ENCODE data around the gene PCDHB8. TPM values are rescaled to one million over a fixed set of nuclear protein-coding genes. Genes with fewer than 3 reads are reported as not detected.
A peak's percentile ranks its signal among the peaks of the same experiment; 100 is the strongest.
"Not testable (repeated sequence)": the region's sequence is repeated elsewhere in the genome, so short reads cannot be mapped to it uniquely, and the experiment has no call there.

PCDHB8 gene
- total RNA-seq, result 1.1 to 3.1 TPM (median 1.7 TPM) in 3 replicates
- long read RNA-seq, result 0 reads

DNA sequence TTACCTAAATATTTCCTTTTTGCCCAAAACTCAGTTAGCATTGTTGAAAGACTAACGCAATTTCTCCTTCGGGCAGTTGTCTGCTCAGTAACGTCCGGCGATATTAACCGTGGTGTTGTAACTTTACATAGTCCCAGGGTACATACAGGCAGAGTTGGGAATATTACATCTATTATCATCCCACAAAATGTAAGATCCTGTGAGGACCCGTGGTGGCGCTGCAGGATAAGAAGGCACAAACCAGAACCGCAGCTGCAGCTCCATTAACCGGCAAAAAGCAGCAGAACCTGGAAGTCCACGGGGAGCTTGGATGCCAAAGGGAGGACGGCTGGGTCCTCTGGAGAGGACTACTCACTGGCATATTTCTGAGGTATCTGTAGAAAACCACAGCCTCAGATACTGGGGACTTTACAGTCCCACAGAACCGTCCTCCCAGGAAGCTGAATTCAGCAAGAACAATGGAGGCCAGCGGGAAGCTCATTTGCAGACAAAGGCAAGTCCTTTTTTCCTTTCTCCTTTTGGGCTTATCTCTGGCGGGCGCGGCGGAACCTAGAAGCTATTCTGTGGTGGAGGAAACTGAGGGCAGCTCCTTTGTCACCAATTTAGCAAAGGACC, at the start of gene PCDHB8:
Gene PCDHB8, plus strand, starts transcription at position 214 of the 615 bp plus-strand sequence. Its CDS starts 245 bp downstream, at position 459.
- not testable (repeated sequence) for H3K4me3 Mint-ChIP-seq (ENCODE audit: unreplicated experiment); DNase-seq (ENCODE audit: low spot score); H3K27me3 Mint-ChIP-seq (ENCODE audit: low read depth); H3K4me1 Mint-ChIP-seq (ENCODE audit: low read depth); H3K27ac Mint-ChIP-seq (ENCODE audit: unreplicated experiment)
- peaks cover 15% of the 10 kb centered on the region for H3K36me3 Mint-ChIP-seq (ENCODE audit: low read depth)
- H3K9me3 Mint-ChIP-seq (ENCODE audit: low read depth), result peaks cover 34% of the 10 kb centered on the region

DNA sequence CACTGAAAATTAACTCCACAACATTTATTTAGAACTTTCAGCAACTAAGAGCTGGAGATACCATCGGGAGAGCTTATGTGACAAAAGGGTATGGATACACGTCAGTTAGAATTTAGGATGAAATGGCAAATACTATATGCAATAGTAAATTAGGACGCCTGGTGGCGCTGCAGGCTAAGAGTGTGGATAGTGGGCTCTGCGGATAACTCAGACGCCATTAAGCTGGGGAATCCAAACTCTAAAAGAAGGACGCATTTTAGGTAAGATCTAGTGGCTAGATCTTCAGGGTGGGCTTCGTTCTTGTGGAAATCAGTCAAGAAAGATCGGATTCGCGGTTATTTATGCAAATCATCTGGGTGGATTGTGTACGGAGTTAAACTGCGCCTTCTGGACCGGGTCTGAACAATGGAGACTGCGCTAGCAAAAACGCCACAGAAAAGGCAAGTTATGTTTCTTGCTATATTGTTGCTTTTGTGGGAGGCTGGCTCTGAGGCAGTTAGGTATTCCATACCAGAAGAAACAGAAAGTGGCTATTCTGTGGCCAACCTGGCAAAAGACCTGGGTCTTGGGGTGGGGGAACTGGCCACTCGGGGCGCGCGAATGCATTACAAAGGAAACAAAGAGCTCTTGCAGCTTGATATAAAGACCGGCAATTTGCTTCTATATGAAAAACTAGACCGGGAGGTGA, 42.4 kb upstream of the PCDHB8 start, which contains the start of gene PCDHB5:
Gene PCDHB5, plus strand, starts transcription at position 177 of the 688 bp plus-strand sequence. Its CDS starts 229 bp downstream, at position 406.
- H3K27ac Mint-ChIP-seq (ENCODE audit: unreplicated experiment), result peak within 1 kb of the TSS; percentile 84
- no peaks in the 10 kb centered on the region for H3K4me1 Mint-ChIP-seq (ENCODE audit: low read depth)
- peak within 1 kb of the TSS; percentile 77 for H3K4me3 Mint-ChIP-seq (ENCODE audit: unreplicated experiment)
- no peak for DNase-seq (ENCODE audit: low spot score)
- H3K27me3 Mint-ChIP-seq (ENCODE audit: low read depth), result no peaks in the 10 kb centered on the region
- TF ChIP-seq, protein P1, sequence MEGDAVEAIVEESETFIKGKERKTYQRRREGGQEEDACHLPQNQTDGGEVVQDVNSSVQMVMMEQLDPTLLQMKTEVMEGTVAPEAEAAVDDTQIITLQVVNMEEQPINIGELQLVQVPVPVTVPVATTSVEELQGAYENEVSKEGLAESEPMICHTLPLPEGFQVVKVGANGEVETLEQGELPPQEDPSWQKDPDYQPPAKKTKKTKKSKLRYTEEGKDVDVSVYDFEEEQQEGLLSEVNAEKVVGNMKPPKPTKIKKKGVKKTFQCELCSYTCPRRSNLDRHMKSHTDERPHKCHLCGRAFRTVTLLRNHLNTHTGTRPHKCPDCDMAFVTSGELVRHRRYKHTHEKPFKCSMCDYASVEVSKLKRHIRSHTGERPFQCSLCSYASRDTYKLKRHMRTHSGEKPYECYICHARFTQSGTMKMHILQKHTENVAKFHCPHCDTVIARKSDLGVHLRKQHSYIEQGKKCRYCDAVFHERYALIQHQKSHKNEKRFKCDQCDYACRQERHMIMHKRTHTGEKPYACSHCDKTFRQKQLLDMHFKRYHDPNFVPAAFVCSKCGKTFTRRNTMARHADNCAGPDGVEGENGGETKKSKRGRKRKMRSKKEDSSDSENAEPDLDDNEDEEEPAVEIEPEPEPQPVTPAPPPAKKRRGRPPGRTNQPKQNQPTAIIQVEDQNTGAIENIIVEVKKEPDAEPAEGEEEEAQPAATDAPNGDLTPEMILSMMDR (IDR thresholded peaks at IDR 0.05), result peak; percentile 67
- H3K36me3 Mint-ChIP-seq (ENCODE audit: low read depth), result peaks cover 53% of the 10 kb centered on the region
- peaks cover 72% of the 10 kb centered on the region for H3K9me3 Mint-ChIP-seq (ENCODE audit: low read depth)

DNA sequence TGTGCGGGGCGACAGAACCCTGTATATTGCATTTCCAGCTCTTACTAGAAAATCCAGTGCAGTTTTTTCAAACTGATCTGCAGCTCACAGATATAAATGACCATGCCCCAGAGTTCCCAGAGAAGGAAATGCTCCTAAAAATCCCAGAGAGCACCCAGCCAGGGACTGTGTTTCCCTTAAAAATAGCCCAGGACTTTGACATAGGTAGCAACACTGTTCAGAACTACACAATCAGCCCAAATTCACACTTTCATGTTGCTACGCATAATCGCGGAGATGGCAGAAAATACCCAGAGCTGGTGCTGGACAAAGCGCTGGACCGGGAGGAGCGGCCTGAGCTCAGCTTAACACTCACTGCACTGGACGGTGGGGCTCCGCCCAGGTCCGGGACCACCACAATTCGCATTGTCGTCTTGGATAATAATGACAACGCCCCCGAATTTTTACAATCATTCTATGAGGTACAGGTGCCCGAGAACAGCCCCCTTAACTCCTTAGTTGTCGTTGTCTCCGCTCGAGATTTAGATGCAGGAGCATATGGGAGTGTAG, 41.8 kb upstream of the PCDHB8 start:
- Mint-ChIP-seq H3K9me3 (ENCODE audit: low read depth) (peaks cover 68% of the 10 kb centered on the region), H3K27me3 (ENCODE audit: low read depth) (no peaks in the 10 kb centered on the region), H3K4me3 (ENCODE audit: unreplicated experiment) (peak overlapping the region; percentile 77), H3K36me3 (ENCODE audit: low read depth) (peaks cover 50% of the 10 kb centered on the region), H3K4me1 (ENCODE audit: low read depth) (no peaks in the 10 kb centered on the region), H3K27ac (ENCODE audit: unreplicated experiment) (peak overlapping the region; percentile 84)
- TF ChIP-seq, protein P1 (IDR thresholded peaks at IDR 0.05), result no peak
- DNase-seq (ENCODE audit: low spot score), result no peak

DNA sequence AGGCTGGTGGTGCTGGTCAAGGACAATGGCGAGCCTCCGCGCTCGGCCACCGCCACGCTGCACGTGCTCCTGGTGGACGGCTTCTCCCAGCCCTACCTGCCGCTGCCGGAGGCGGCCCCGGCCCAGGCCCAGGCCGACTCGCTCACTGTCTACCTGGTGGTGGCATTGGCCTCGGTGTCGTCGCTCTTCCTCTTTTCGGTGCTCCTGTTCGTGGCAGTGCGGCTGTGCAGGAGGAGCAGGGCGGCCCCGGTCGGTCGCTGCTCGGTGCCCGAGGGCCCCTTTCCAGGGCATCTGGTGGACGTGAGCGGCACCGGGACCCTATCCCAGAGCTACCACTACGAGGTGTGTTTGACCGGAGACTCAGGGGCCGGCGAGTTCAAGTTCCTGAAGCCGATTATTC, 40.2 kb upstream of the PCDHB8 start:
- DNase-seq (ENCODE audit: low spot score); H3K4me1 Mint-ChIP-seq (ENCODE audit: low read depth); H3K27me3 Mint-ChIP-seq (ENCODE audit: low read depth); H3K4me3 Mint-ChIP-seq (ENCODE audit: unreplicated experiment); H3K27ac Mint-ChIP-seq (ENCODE audit: unreplicated experiment): not testable (repeated sequence)
- peaks cover 50% of the 10 kb centered on the region for H3K36me3 Mint-ChIP-seq (ENCODE audit: low read depth)
- H3K9me3 Mint-ChIP-seq (ENCODE audit: low read depth), result peaks cover 67% of the 10 kb centered on the region

DNA sequence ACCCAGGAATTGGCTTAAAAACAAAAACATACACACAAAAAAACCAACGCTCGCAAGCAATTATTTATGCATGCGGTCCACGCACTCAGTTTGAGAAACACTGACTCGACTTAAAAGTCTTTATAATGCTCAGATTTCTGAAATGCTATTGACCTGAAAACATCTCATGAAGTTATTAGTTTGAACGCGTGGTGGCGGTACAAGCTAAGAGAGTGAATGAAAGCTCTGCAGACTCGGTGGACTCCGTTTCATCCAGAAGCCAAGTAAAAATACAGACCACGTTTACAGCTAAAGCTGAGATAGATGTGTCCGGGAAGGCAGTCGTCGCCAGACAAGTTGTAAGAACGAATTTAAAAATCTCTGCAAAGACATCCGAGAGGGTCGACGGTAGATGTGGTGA, 27.8 kb upstream of the PCDHB8 start, which contains the start of gene PCDHB6:
Gene PCDHB6, plus strand, starts transcription at position 246 of the 400 bp plus-strand sequence. CDS start 201 bp downstream, outside the sequence.
- no peak for DNase-seq (ENCODE audit: low spot score)
- H3K27ac Mint-ChIP-seq (ENCODE audit: unreplicated experiment), result no peak within 1 kb of the TSS
- H3K27me3 Mint-ChIP-seq (ENCODE audit: low read depth), result no peaks in the 10 kb centered on the region
- H3K9me3 Mint-ChIP-seq (ENCODE audit: low read depth), result peaks cover 61% of the 10 kb centered on the region
- TF ChIP-seq, protein P1 (IDR thresholded peaks at IDR 0.05), result no peak
- H3K36me3 Mint-ChIP-seq (ENCODE audit: low read depth), result peaks cover 45% of the 10 kb centered on the region
- no peak within 1 kb of the TSS for H3K4me3 Mint-ChIP-seq (ENCODE audit: unreplicated experiment)
- no peaks in the 10 kb centered on the region for H3K4me1 Mint-ChIP-seq (ENCODE audit: low read depth)
